T-helper 1 cell treated with Interleukin-12 subunit alpha and Interleukin-12 subunit beta and Interleukin-4 antibody, amounts not matched to agents 30 ng/mL and 1 ng/mL, for 36 hours (primary cell): Measurements from ENCODE around the gene C2CD4C. TPM values are rescaled to one million over a fixed set of nuclear protein-coding genes. Genes with fewer than 3 reads are reported as not detected.
"Not testable (repeated sequence)": the region's sequence is repeated elsewhere in the genome, so short reads cannot be mapped to it uniquely, and the experiment has no call there.

Experiments
- intact Hi-C: fragments of 100-400 bp; cut with micrococcal nuclease; formaldehyde crosslinking; loops from one replicate; pipeline ENCODE4 v1.15.1; 2024
- total RNA-seq: library from RNA; stranded (reverse); gene quantifications from 2 replicates; pipeline ENCODE4 v1.2.3, GENCODE V29; 2022

The C2CD4C gene
- total RNA-seq, 1 donor from 2014 or later: not detected

DNA sequence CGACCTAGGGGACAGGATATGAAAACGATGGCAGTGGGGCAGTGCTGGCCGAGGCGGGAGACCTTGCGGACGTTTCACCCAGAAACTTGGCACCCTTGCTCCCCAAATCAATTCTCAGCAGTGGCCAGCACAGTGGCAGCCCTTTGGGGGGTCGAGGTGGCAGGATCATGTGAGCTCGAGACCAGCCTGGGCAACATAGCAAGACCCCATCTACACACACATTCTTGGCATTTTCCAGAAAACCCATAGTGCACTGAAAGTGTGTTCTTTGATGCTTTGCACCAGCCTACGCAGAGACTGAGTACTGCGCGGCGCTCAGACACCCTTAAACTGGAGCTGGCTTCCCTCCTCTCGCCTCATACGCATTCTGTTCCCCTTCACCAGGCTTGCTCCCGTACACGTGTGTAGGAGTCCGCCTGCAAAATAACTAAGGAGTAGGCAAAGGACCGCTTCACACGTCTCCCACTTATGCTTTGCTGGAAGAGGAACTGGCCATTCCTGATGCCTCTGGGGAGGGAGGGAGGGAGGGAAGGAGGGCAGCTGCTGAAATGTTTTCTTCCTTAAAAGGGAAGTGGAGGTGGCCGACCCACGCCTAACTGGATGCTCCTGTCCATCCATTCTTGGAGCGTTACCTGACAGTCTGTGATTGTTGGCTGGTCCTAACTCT lies 40.9 kb downstream of the C2CD4C start:
- intact Hi-C loops: no loop called here

DNA sequence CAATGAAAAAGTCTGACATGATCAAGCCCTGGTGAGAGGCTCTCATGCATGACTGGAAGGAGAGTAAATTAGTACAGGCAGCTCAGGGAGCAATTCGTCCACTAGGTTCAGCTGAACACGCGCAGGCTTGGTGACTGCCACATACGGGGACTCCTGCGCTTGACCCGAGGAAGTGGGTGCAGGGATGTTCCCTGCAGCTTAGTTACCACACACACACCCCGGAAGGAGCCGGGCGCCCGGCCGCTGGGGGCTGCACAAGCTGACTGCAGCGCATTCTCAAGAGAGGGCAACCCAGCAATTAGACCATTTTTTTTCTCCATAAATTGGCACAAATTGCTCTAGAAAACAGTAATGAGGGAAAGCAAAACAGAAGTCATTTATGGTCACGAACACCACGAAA lies 41.4 kb downstream of the C2CD4C start:
- intact Hi-C loops: no loop called here

GRCh38 chr19:366951-367350 lies 42.0 kb downstream of the C2CD4C start:
- intact Hi-C loops: no loop called here

DNA sequence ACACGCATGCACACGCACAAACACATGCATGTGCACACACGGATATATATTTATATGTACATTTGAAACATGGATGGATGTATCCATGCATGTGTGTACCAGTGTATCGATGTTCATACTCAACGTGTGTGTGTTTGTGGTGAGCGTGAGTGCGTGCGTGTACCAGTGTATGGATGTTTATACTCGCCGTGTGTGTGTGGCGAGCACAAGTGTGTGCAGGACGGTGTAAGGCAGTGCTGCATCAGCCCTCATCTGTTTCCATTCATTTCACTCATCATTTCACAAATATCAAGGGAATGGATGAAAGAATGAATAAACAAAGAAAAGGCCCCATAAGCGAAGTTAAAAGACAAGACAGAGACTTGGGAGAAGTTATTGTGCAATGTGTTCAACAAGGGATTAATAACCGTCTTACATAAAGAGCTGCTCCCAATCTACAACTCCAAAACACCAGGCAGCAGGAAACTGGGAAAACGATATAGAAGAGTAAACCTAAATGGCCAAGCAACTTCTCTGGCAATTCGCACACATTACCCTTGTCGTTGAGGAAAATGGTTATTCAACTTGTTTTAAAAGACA lies 42.7 kb downstream of the C2CD4C start:
- intact Hi-C loops: no loop called here

DNA sequence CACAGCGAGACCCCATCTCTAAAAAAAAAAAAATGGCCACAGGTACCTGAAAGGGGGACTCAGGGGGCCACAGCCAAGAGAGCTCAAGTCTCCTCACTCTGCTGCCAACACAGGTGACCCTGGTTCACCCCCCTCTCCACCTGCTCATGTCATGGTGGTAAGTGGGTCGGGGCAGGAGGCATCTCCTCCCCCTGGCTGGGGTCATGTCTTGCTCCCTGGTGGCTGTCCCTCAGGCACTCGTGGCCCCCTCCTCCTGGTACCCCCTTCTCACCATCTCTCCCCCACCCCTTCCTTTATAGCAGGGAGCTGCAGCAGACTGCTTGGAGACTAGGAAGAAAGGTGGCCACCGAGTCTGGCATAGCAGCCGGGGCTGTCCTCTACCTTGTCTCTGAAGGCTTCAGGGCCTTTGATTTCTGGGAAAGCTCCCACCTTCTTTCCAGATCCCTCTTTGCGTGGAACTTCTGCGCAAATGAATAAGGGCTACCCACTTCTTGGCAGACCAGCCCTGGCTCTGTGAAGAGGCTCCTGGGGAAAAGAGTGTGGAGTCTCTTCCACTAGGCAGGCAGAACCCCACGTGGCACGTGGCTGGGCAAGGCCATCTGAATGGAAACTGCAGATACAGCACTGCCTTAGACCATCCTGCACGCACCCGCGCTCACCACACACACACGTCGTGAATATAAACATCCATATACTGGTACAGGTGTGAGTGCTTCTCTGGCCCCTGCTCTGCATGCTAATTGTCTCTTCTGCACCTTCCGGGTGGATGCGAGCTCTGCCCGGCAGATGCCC lies 44.3 kb downstream of the C2CD4C start:
- intact Hi-C loops: no loop called here

- intact Hi-C loops: no loop called here
Measured at GRCh38 chr19:362683-363082, 46.3 kb downstream of the C2CD4C start.

DNA sequence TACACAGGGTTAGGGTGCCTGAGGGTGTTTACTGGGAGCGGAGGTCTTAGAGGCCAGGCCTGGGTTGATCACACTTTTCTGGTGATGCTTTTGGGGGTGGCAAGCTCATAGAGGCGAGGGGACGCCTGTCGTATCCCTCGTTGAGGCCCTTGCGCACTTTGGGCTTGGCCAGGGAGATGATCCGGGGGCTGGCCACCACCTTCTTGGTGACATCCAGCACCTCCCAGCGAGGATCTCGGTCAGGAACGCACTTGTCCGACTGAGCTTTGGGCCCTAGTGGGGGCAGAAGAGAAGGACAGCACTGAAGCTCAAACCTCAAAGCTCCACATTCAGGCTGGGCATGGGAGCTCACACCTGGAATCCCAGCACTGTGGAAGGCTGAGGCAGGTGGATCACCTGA lies 46.8 kb downstream of the C2CD4C start:
- intact Hi-C loops: no loop called here

GRCh38 chr19:359653-359925 lies 49.4 kb downstream of the C2CD4C start:
- intact Hi-C loops: no loop called here

GRCh38 chr19:355536-355935 lies 53.4 kb downstream of the C2CD4C start:
- intact Hi-C loops: not testable (repeated sequence)

Other genes starting within 250 kb of the C2CD4C start
- gene PLPP2, start 117.7 kb downstream of the C2CD4C start, total RNA-seq: 0.25 and 0.34 TPM in 2 replicates
- gene MIER2, start 64.4 kb downstream of the C2CD4C start, total RNA-seq: 25.4 and 28.3 TPM in 2 replicates
- gene SHC2, start 51.9 kb upstream of the C2CD4C start, total RNA-seq: not detected in 2 replicates
- 0.22 and 0.51 TPM in 2 replicates for gene MADCAM1, start 87.3 kb upstream of the C2CD4C start, total RNA-seq
- gene TPGS1, start 98.3 kb upstream of the C2CD4C start, total RNA-seq: 22.0 and 23.6 TPM in 2 replicates
- gene CDC34, start 122.6 kb upstream of the C2CD4C start, total RNA-seq: 47.9 and 49.5 TPM in 2 replicates
- 84.1 and 86.2 TPM in 2 replicates for gene GZMM, start 134.9 kb upstream of the C2CD4C start, total RNA-seq
- 257 and 261 TPM in 2 replicates for gene BSG, start 163.4 kb upstream of the C2CD4C start, total RNA-seq
- 2.3 and 2.5 TPM in 2 replicates for gene HCN2, start 180.7 kb upstream of the C2CD4C start, total RNA-seq
- gene POLRMT, start 224.4 kb upstream of the C2CD4C start, total RNA-seq: 62.7 and 63.4 TPM in 2 replicates
- gene FGF22, start 230.7 kb upstream of the C2CD4C start, total RNA-seq: 0.15 TPM in 1 of 2 replicates, not detected in the other